ENCODE measurements around the gene C16orf54. TPM values are rescaled to one million over a fixed set of nuclear protein-coding genes. Genes with fewer than 3 reads are reported as not detected.
"Not testable (repeated sequence)": the region's sequence is repeated elsewhere in the genome, so short reads cannot be mapped to it uniquely, and the experiment has no call there.

The C16orf54 gene
- total RNA-seq, 1 donor: not detected

DNA sequence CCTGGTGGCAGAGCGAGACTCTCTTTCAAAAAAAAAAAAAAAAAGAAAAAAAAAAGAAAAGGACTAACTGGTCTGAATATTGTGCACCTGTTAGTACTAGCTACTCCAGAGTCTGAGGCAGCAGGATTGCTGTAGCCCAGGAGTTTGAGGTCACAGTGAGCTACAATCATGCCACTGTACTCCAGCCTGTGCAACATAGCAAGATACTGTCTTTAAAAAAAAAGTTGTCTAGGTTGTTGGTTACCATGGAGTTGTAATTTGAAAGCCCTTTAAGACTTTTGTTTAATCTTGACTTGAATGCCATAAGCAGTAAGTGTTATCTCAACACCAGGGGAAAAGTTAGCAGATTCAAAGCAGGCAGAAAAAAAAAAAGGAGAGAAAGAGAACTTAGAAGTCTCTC lies 10.9 kb upstream of the C16orf54 start:
- no peak overlapping the region for H3K4me3 ChIP-seq (ENCODE audit: low read depth, low read length)
- TF ChIP-seq, protein P1, sequence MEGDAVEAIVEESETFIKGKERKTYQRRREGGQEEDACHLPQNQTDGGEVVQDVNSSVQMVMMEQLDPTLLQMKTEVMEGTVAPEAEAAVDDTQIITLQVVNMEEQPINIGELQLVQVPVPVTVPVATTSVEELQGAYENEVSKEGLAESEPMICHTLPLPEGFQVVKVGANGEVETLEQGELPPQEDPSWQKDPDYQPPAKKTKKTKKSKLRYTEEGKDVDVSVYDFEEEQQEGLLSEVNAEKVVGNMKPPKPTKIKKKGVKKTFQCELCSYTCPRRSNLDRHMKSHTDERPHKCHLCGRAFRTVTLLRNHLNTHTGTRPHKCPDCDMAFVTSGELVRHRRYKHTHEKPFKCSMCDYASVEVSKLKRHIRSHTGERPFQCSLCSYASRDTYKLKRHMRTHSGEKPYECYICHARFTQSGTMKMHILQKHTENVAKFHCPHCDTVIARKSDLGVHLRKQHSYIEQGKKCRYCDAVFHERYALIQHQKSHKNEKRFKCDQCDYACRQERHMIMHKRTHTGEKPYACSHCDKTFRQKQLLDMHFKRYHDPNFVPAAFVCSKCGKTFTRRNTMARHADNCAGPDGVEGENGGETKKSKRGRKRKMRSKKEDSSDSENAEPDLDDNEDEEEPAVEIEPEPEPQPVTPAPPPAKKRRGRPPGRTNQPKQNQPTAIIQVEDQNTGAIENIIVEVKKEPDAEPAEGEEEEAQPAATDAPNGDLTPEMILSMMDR (IDR thresholded peaks at IDR 0.05; ENCODE audit: insufficient read depth, low read length): no peak
- peak; percentile 49 for DNase-seq (ENCODE audit: low read depth)

DNA sequence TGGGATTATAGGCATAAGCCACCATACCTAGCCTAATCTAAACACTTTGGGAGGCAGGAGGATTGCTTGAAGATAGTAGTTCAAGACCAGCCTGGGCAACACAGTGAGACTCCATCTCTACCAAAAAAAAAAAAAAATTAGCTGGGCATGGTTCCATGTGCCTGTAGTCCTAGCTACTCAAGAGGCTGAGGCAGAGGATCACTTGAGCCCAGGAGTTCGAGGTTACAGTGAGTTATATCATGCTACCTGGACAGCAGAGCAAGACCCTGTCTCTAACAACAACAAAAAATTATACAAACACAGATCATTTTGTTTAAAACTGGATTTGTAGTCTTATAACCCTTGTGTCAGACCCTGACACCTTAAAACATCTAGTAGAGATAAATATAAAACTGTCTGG lies 7.7 kb upstream of the C16orf54 start:
- TF ChIP-seq, protein P1 (IDR thresholded peaks at IDR 0.05; ENCODE audit: insufficient read depth, low read length): no peak
- DNase-seq (ENCODE audit: low read depth): no peak
- no peak overlapping the region for H3K4me3 ChIP-seq (ENCODE audit: low read depth, low read length)

DNA sequence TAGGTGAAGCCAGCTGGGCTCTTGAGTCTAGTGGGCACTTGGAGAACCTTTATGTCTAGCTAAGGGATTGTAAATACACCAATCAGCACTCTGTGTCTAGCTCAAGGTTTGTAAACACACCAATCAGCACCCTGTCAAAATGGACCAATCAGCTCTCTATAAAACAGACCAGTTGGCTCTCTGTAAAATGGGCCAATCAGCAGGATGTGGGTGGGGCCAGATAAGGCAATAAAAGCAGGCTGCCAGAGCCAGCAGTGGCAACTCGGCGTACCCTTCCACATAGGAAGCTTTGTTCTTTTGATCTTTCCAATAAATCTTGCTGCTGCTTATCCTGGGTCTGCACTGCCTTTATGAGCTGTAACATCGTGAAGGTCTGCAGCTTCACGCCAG lies 3.0 kb upstream of the C16orf54 start:
- DNase-seq (ENCODE audit: low read depth); H3K4me3 ChIP-seq (ENCODE audit: low read depth, low read length): not testable (repeated sequence)

DNA sequence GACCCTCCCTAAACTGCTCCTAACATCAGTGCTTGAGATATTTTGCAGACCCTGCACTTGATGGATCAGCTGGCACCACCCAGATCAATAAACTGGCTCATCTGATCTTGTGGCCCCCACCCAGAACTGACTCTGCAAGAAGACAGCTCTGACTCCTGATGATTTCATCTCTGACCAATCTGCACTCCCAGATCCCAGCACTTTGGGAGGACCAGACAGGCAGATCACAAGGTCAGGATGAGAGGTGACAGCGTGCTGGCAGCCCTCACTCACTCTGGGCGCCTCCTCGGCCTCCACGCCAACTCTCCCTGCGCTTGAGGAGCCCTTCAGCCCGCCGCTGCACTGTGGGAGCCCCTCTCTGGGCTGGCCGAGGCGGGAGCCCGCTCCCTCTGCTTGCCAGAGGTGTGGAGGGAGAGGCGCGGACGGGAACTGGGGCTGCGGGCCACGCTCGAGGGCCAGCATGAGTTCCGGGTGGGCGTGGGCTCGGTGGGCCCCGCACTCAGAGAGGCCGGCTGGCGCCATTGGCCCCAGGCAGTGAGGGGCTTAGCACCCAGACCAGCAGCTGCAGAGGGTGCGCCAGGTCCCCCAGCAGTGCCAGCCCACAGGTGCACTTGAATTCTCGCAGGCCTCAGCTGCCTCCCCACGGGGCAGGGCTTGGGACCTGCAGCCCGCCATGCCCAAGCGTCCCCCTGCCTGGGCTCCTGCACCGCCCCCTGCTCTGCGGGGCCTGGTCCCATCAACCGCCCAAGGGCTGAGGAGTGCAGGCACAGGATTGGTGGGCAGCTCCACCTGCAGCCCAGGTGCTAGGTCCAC lies 2.4 kb upstream of the C16orf54 start:
- no peak for DNase-seq (ENCODE audit: low read depth)
- TF ChIP-seq, protein P1 (IDR thresholded peaks at IDR 0.05; ENCODE audit: insufficient read depth, low read length): no peak
- H3K4me3 ChIP-seq (ENCODE audit: low read depth, low read length): no peak overlapping the region

DNA sequence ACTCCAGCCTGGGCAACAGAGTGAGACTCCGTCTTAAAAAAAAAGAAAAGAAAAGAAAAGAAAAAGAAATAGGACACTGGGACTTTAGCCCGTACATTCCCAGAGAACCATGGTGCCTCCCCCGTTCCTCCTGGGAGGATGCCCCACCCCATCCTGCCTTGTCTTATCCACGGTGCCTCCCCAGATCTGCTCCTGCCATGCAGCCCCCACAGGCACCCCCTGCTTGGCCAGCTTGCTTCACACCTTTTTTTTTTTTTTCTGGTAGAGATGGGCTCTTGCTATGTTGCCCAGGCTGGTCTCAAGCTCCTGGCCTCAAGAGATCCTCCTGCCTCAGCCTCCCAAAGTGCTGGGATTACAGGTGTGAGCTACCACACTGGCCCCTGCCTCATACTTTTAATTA lies 728 bp upstream of the C16orf54 start:
- not testable (repeated sequence) for DNase-seq (ENCODE audit: low read depth); H3K4me3 ChIP-seq (ENCODE audit: low read depth, low read length)

DNA sequence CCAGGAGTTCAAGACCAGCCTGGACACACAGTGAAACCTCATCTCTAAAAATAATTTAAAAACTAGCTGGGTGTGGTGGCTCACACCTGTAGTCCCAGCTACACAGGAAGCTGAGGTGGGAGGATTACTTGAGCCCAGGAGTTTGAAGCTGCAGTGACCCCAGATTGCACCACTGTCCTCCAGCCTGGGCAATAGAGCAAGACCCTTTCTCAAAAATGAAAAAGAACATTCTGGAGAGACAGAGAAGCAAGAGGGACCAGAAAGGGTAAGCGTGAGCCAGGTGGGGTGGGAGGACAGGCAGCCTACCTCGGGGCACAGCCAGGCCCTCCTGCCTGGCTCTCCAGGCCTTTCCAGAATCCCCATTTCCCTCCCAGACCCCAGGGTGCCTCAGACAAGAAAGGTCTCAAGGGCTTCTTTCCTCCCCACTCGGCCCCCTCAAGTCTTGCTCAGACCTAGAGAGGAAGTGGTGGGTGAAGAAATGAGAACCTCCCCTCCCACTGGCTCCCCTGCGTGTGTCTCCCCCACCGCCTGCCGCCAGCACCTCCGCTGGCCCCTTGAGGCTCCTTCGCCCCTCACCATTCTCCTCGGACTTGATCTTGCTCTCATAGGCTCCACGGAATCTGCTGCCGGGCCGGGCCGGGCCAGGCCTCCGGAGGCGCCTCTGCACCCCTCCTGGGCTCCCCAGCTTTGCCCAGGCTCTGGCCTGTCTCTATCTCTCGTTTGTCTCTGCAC lies 503 bp downstream of the C16orf54 start:
- no peak overlapping the region for H3K4me3 ChIP-seq (ENCODE audit: low read depth, low read length)
- no peak for DNase-seq (ENCODE audit: low read depth)
- TF ChIP-seq, protein P1 (IDR thresholded peaks at IDR 0.05; ENCODE audit: insufficient read depth, low read length): no peak

DNA sequence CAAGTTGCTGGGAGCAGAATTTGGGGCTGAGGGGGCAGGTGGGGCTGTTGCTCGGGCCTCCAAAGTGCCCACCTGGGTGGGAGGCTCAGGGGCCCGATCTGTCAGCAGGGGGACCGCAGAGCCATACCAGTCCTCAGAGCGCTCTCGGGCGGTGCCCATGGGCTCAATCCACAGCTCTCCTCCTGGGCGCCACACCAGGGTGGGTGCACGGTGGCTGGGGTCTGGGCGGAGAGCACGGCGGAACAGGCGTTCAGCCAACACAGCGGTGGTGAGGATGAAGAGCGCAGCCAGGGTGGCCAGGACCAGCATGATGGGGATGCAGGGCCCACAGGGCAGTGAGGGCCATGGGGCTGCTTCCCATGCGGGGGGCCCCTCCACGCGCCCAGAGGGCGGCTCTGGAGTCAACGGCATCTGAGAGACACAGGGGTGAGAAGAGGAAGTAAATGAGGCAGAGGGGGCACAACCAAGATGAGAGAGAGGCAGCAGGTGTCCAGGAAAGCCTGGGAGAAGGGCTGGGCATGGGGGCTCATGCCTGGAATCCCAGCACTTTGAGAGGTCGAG lies 1.2 kb downstream of the C16orf54 start:
- no peak for DNase-seq (ENCODE audit: low read depth)
- no peak overlapping the region for H3K4me3 ChIP-seq (ENCODE audit: low read depth, low read length)
- TF ChIP-seq, protein P1 (IDR thresholded peaks at IDR 0.05; ENCODE audit: insufficient read depth, low read length): no peak

Measured in fibroblast of the aortic adventitia (primary cell).